Trophoblast cell (in vitro differentiated cells and primary cell): ENCODE measurements around the gene STX2.

Source experiments
- DNase-seq, 2 donors: peaks; one replicate each; pipeline ENCODE4 v3.0.0-alpha.2; 2016
- H2AFZ ChIP-seq: 2 replicates; pipeline ENCODE4 v1.6.1; 2013; ENCODE audit warnings: low read length, moderate library complexity, mild to moderate bottlenecking; ENCODE audit not compliant: insufficient read depth, poor library complexity
- H2AK5ac ChIP-seq: 2 replicates; pipeline ENCODE4 v1.6.1; 2013; ENCODE audit warnings: mild to moderate bottlenecking, low read length
- H2BK120ac ChIP-seq: 2 replicates; pipeline ENCODE4 v1.6.1; 2013; ENCODE audit warnings: low read length, mild to moderate bottlenecking, moderate library complexity; ENCODE audit not compliant: insufficient read depth, poor library complexity
- H2BK12ac ChIP-seq: 2 replicates; pipeline ENCODE4 v1.6.1; 2013; ENCODE audit warnings: mild to moderate bottlenecking, low read length, moderate library complexity
- H2BK5ac ChIP-seq: 2 replicates; pipeline ENCODE4 v1.6.1; 2013; ENCODE audit warnings: low read length, low read depth, moderate library complexity, mild to moderate bottlenecking; ENCODE audit not compliant: poor library complexity
- H3K14ac ChIP-seq: 2 replicates; pipeline ENCODE4 v1.6.1; 2013; ENCODE audit warnings: mild to moderate bottlenecking, low read length
- H3K18ac ChIP-seq: 2 replicates; pipeline ENCODE4 v1.6.1; 2013; ENCODE audit warnings: mild to moderate bottlenecking, low read length
- H3K23ac ChIP-seq: 2 replicates; pipeline ENCODE4 v1.6.1; 2013; ENCODE audit warnings: low read length
- H3K27ac ChIP-seq: 2 replicates; pipeline ENCODE4 v1.5.1; 2013; ENCODE audit warnings: low read depth, mild to moderate bottlenecking, inconsistent platforms, low read length, moderate library complexity
- H3K27me3 ChIP-seq: 2 replicates; pipeline ENCODE4 v1.6.1; 2013; ENCODE audit warnings: inconsistent platforms, mild to moderate bottlenecking, low read length, moderate library complexity; ENCODE audit not compliant: insufficient read depth
- H3K36me3 ChIP-seq, 2 experiments: 1 replicate in 1 of 2; 2 replicates in 1 of 2; pipeline ENCODE4 v1.6.1; 2013; ENCODE audit warnings: low read length in 2 of 2, mild to moderate bottlenecking in 2 of 2, moderate library complexity in 1 of 2; ENCODE audit not compliant: insufficient read depth in 2 of 2, control insufficient read depth in 1 of 2
- H3K4ac ChIP-seq: 2 replicates; pipeline ENCODE4 v1.6.1; 2013; ENCODE audit warnings: low read depth, mild to moderate bottlenecking, low read length, moderate library complexity
- H3K4me1 ChIP-seq, 2 experiments: 1 replicate in 1 of 2; 2 replicates in 1 of 2; pipeline ENCODE4 v1.6.1; 2013; ENCODE audit warnings: low read length in 2 of 2, mild to moderate bottlenecking in 2 of 2, moderate library complexity in 1 of 2; ENCODE audit not compliant: insufficient read depth in 2 of 2, control insufficient read depth in 1 of 2
- H3K4me2 ChIP-seq: 2 replicates; pipeline ENCODE4 v1.6.1; 2013; ENCODE audit warnings: inconsistent platforms, mild to moderate bottlenecking, low read length, moderate library complexity
- H3K4me3 ChIP-seq: 2 replicates; pipeline ENCODE4 v1.5.1; 2013; ENCODE audit warnings: mild to moderate bottlenecking, low read depth, low read length, inconsistent platforms
- H3K79me1 ChIP-seq: one replicate; pipeline ENCODE4 v1.6.1; 2013; ENCODE audit warnings: low read length
- H3K79me2 ChIP-seq: 2 replicates; pipeline ENCODE4 v1.6.1; 2013; ENCODE audit warnings: low read length, mild to moderate bottlenecking; ENCODE audit not compliant: control insufficient read depth, insufficient read depth, poor library complexity
- H3K9ac ChIP-seq: 2 replicates; pipeline ENCODE4 v1.6.1; 2013; ENCODE audit warnings: mild to moderate bottlenecking, low read length
- H3K9me3 ChIP-seq: 2 replicates; pipeline ENCODE4 v1.6.1; 2013; ENCODE audit warnings: low read depth, mild to moderate bottlenecking, control low read depth, inconsistent platforms, low read length; ENCODE audit not compliant: insufficient read depth
- H4K12ac ChIP-seq: 2 replicates; pipeline ENCODE4 v1.6.1; 2013; ENCODE audit warnings: low read depth, mild to moderate bottlenecking, low read length, moderate library complexity
- H4K8ac ChIP-seq: 2 replicates; pipeline ENCODE4 v1.6.1; 2013; ENCODE audit warnings: low read depth, mild to moderate bottlenecking, low read length, moderate library complexity
- H4K91ac ChIP-seq: one replicate; pipeline ENCODE4 v1.6.1; 2013; ENCODE audit warnings: low read depth, mild to moderate bottlenecking, low read length, moderate library complexity
- WGBS: extraction: QIAGEN DNeasy Blood & Tissue Kit; methylation state at CpG from one replicate; pipeline ENCODE4 v1.1.7; 2013; ENCODE audit warnings: missing lambda C conversion rate; ENCODE audit not compliant: insufficient read length, insufficient coverage; ENCODE audit errors: extremely low coverage; 5-methylcytosine and 5-hydroxymethylcytosine counted together

Gene STX2

GRCh38 chr12:130807309-130807708, 31.7 kb downstream of the STX2 start:
- Histone ChIP-seq H3K23ac (no peak overlapping the region), H4K8ac (no peak overlapping the region), H3K79me2 (peaks cover 2% of the 10 kb centered on the region), H2BK12ac (peak overlapping the region; percentile 15), H3K14ac (peak overlapping the region; percentile 80), H3K36me3 (peaks cover 6 to 8% of the 10 kb centered on the region in 2 experiments), H3K9me3 (no peaks in the 10 kb centered on the region), H2BK5ac (peak overlapping the region; percentile 74), H3K9ac (no peak overlapping the region), H3K79me1 (peaks cover 16% of the 10 kb centered on the region), H4K12ac (no peak overlapping the region), H3K27me3 (no peaks in the 10 kb centered on the region), H2AK5ac (peak overlapping the region; percentile 59), H3K4me3 (no peak overlapping the region), H3K4me1 (peaks cover 25 to 26% of the 10 kb centered on the region in 2 experiments), H2AFZ (no peak overlapping the region), H3K4me2 (no peak overlapping the region), H3K4ac (peak overlapping the region; percentile 10), H3K27ac (peak overlapping the region; percentile 89), H3K18ac (peak overlapping the region; percentile 95), H4K91ac (peak overlapping the region; percentile 93), H2BK120ac (peak overlapping the region; percentile 76)
- no peak for DNase-seq
- no CpG with 5 or more reads among the region's 18 CpGs for WGBS

DNA sequence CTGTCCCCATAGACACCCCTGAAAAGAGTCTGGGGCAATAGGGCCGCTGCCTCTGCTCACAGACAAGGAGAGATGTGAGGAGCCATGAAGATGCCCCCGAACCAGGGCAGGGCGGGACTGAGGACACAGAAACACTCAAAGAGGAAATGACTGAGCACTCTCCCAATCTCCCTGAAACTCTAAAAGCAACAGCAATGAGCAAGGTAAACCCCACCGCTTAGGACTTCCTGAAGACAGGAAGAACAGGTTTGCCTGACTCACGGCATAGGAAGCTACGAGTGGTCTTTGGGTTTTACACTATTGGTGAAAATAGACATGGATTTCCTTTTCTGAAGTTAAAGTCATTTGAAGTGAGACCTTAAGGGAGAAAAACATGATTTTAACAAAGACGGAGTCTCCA, 32.5 kb downstream of the STX2 start:
- H2AFZ ChIP-seq, result peak overlapping the region; percentile 18

DNA sequence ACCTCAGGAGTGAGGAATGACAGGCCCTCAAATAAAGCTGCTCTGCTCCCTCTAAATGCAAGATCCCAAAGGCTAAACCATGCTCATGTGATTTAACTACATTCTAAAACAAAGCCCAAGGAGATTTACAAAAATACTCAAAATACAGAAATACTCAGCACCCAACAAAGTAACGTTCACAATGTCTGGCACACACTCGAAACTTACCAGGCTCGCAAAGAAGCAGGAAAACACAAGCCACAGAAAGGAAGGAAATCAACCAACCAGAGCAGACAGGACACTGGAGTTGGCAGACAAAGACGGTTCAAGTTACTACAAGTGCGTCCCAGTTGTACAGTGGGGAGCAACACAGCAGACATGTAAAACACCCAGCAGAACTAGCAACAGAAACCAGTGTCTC, 33.4 kb downstream of the STX2 start:
- H3K27ac ChIP-seq, result no peak overlapping the region

More for the DNA sequence above, 32.5 kb downstream of the STX2 start:
- Histone ChIP-seq H3K4me3 (no peak overlapping the region), H4K12ac (peak overlapping the region; percentile 2), H3K27me3 (no peaks in the 10 kb centered on the region), H2BK120ac (peak overlapping the region; percentile 89), H3K9me3 (no peaks in the 10 kb centered on the region), H2AK5ac (peak overlapping the region; percentile 83), H4K8ac (peak overlapping the region; percentile 84), H3K9ac (no peak overlapping the region), H4K91ac (peak overlapping the region; percentile 93), H2BK12ac (peak overlapping the region; percentile 78), H3K23ac (no peak overlapping the region), H2BK5ac (peak overlapping the region; percentile 91), H3K79me1 (peaks cover 16% of the 10 kb centered on the region), H3K4ac (peak overlapping the region; percentile 55), H3K36me3 (peaks cover 6 to 8% of the 10 kb centered on the region in 2 experiments), H3K18ac (peak overlapping the region; percentile 95), H3K14ac (peak overlapping the region; percentile 86), H3K27ac (peak overlapping the region; percentile 89), H3K4me1 (peaks cover 25 to 26% of the 10 kb centered on the region in 2 experiments), H3K4me2 (peak overlapping the region; percentile 37), H3K79me2 (peaks cover 2% of the 10 kb centered on the region)
- WGBS, result no CpG with 5 or more reads among the region's 7 CpGs
- DNase-seq, result peak in 1 of 2 donors; percentile 45

GRCh38 chr12:130804216-130804615, 34.8 kb downstream of the STX2 start:
- Histone ChIP-seq H3K14ac (no peak overlapping the region), H3K79me1 (peaks cover 16% of the 10 kb centered on the region), H2AK5ac (no peak overlapping the region), H3K4ac (no peak overlapping the region), H2AFZ (no peak overlapping the region), H4K8ac (no peak overlapping the region), H2BK5ac (no peak overlapping the region), H3K27me3 (no peaks in the 10 kb centered on the region), H2BK12ac (peak overlapping the region; percentile 22), H3K9ac (no peak overlapping the region), H3K4me2 (no peak overlapping the region), H3K23ac (no peak overlapping the region), H3K18ac (no peak overlapping the region), H3K36me3 (peaks cover 8 to 12% of the 10 kb centered on the region in 2 experiments), H3K4me3 (no peak overlapping the region), H4K91ac (no peak overlapping the region), H2BK120ac (no peak overlapping the region), H3K27ac (no peak overlapping the region), H3K9me3 (no peaks in the 10 kb centered on the region), H3K4me1 (peaks cover 21% of the 10 kb centered on the region in 2 experiments), H4K12ac (no peak overlapping the region), H3K79me2 (peaks cover 2% of the 10 kb centered on the region)
- no peak for DNase-seq
- no CpG with 5 or more reads among the region's 14 CpGs for WGBS

More for the DNA sequence above, 33.4 kb downstream of the STX2 start:
- H3K14ac ChIP-seq, result no peak overlapping the region
- H2BK12ac ChIP-seq, result no peak overlapping the region
- peaks cover 2% of the 10 kb centered on the region for H3K79me2 ChIP-seq
- no peak for DNase-seq
- no peak overlapping the region for H3K9ac ChIP-seq
- no CpG with 5 or more reads among the region's 5 CpGs for WGBS
- H3K27me3 ChIP-seq, result no peaks in the 10 kb centered on the region
- H2BK5ac ChIP-seq, result no peak overlapping the region
- no peak overlapping the region for H4K8ac ChIP-seq
- H3K4ac ChIP-seq, result no peak overlapping the region
- peaks cover 16% of the 10 kb centered on the region for H3K79me1 ChIP-seq
- no peaks in the 10 kb centered on the region for H3K9me3 ChIP-seq
- H4K91ac ChIP-seq, result peak overlapping the region; percentile 93
- H3K23ac ChIP-seq, result no peak overlapping the region
- H3K18ac ChIP-seq, result no peak overlapping the region
- H4K12ac ChIP-seq, result no peak overlapping the region
- H2AK5ac ChIP-seq, result no peak overlapping the region
- H2AFZ ChIP-seq, result no peak overlapping the region
- H3K36me3 ChIP-seq, result peaks cover 8 to 10% of the 10 kb centered on the region in 2 experiments
- H2BK120ac ChIP-seq, result no peak overlapping the region
- no peak overlapping the region for H3K4me2 ChIP-seq
- H3K4me3 ChIP-seq, result no peak overlapping the region
- peaks cover 24 to 25% of the 10 kb centered on the region in 2 experiments for H3K4me1 ChIP-seq
